Neural cell (in vitro differentiated cells): ENCODE results near the gene ARL15. TPM values are rescaled to one million over a fixed set of nuclear protein-coding genes. Genes with fewer than 3 reads are reported as not detected.

ENCODE experiments used
- H2AFZ ChIP-seq: fragments of 200-600, 300-800 bp; sonication (generic), shearing (Covaris generic); 2 replicates; pipeline ENCODE4 v1.6.0; 2014; ENCODE audit warnings: low read depth, mild to moderate bottlenecking, antibody characterized with exemption, low read length, moderate library complexity
- H3F3A ChIP-seq: fragments of 200-600 bp; shearing (Covaris generic); 2 replicates; pipeline ENCODE4 v1.6.1; 2016; ENCODE audit warnings: mild to moderate bottlenecking, moderate library complexity, mixed read lengths, antibody characterized with exemption, low read length; ENCODE audit not compliant: insufficient read depth, poor library complexity, severe bottlenecking
- H3K27ac ChIP-seq: fragments of 200-600, 300-800 bp; sonication (generic), shearing (Covaris generic); 2 replicates; pipeline ENCODE4 v1.5.1; 2014; ENCODE audit warnings: mild to moderate bottlenecking, low read length, moderate library complexity
- H3K27me3 ChIP-seq: fragments of 300-800, 200-600 bp; sonication (generic), shearing (Covaris generic); 2 replicates; pipeline ENCODE4 v1.6.0; 2014; ENCODE audit warnings: mild to moderate bottlenecking, low read depth, low read length, moderate library complexity; ENCODE audit not compliant: insufficient read depth
- H3K36me3 ChIP-seq: fragments of 300-800, 200-600 bp; sonication (generic), shearing (Covaris generic); 2 replicates; pipeline ENCODE4 v1.5.1; 2014; ENCODE audit warnings: mild to moderate bottlenecking, antibody characterized with exemption, low read length, moderate library complexity; ENCODE audit not compliant: insufficient read depth
- H3K4me2 ChIP-seq: fragments of 300-800, 200-600 bp; sonication (generic), shearing (Covaris generic); 2 replicates; pipeline ENCODE4 v1.6.0; 2014; ENCODE audit warnings: mild to moderate bottlenecking, low read length
- H3K4me3 ChIP-seq: fragments of 300-800, 200-600 bp; sonication (generic), shearing (Covaris generic); 2 replicates; pipeline ENCODE4 v1.5.1; 2014; ENCODE audit warnings: mild to moderate bottlenecking, low read length, moderate library complexity
- H3K79me2 ChIP-seq: fragments of 200-600 bp; shearing (Covaris generic); replicated peaks from 2 replicates; pipeline ENCODE4 v1.6.0; 2014; ENCODE audit warnings: mild to moderate bottlenecking, low read length, moderate library complexity; ENCODE audit not compliant: insufficient read depth
- H3K9ac ChIP-seq: fragments of 300-800, 200-600 bp; sonication (generic), shearing (Covaris generic); 2 replicates; pipeline ENCODE4 v1.6.1; 2016; ENCODE audit warnings: mild to moderate bottlenecking, low read length, mixed read lengths
- H3K9me2 ChIP-seq: fragments of 200-600 bp; shearing (Covaris generic); 2 replicates; pipeline ENCODE4 v1.6.1; 2016; ENCODE audit warnings: mild to moderate bottlenecking, low read length, mixed read lengths; ENCODE audit not compliant: insufficient read depth
- H3K9me3 ChIP-seq: fragments of 200-600, 300-800 bp; sonication (generic), shearing (Covaris generic); 2 replicates; pipeline ENCODE4 v1.6.1; 2016; ENCODE audit warnings: mild to moderate bottlenecking, mixed run types, low read length, moderate library complexity, mixed read lengths
- H4K20me1 ChIP-seq: fragments of 200-600 bp; shearing (Covaris generic); 2 replicates; pipeline ENCODE4 v1.6.1; 2016; ENCODE audit warnings: mild to moderate bottlenecking, mixed run types; ENCODE audit not compliant: insufficient read depth
- EP300 ChIP-seq: fragments of 450-650 bp; conservative IDR thresholded peaks from 2 replicates; pipeline ENCODE4 v1.6.1; 2014; ENCODE audit warnings: antibody characterized with exemption, mild to moderate bottlenecking, moderate library complexity; ENCODE audit not compliant: poor library complexity, severe bottlenecking
- EZH2 ChIP-seq: fragments of 200-600, 300-800 bp; shearing (Covaris generic), sonication (generic); IDR thresholded peaks from 2 replicates; pipeline ENCODE4 v1.6.1; 2014; ENCODE audit warnings: antibody characterized with exemption, low read length, borderline replicate concordance, mild to moderate bottlenecking; ENCODE audit not compliant: insufficient read depth, poor library complexity, severe bottlenecking
- MXI1 ChIP-seq: fragments of 450-650 bp; conservative IDR thresholded peaks from 2 replicates; pipeline ENCODE4 v1.6.1; 2014; ENCODE audit warnings: antibody characterized with exemption, mild to moderate bottlenecking; ENCODE audit not compliant: poor library complexity, severe bottlenecking
- POLR2AphosphoS5 ChIP-seq: IDR thresholded peaks from 2 replicates; pipeline ENCODE4 v1.6.1; 2012
- RAD21 ChIP-seq: fragments of 450-650 bp; conservative IDR thresholded peaks from 2 replicates; pipeline ENCODE4 v1.6.1; 2014; ENCODE audit warnings: antibody characterized with exemption, mild to moderate bottlenecking, moderate library complexity
- SMC3 ChIP-seq: fragments of 450-650 bp; conservative IDR thresholded peaks from 2 replicates; pipeline ENCODE4 v1.6.1; 2014; ENCODE audit warnings: antibody characterized with exemption, mild to moderate bottlenecking, moderate library complexity; ENCODE audit not compliant: poor library complexity
- TAF1 ChIP-seq: IDR thresholded peaks from 2 replicates; pipeline ENCODE4 v1.6.1; 2012; ENCODE audit warnings: low read depth
- polyA plus RNA-seq: library from polyadenylated mRNA; depleted of rRNA; stranded (reverse); fragments of >200 nt; gene quantifications from 2 replicates; pipeline ENCODE4 v1.2.3, GENCODE V29; 2014
- TF ChIP-seq, protein P1 (sequence below): IDR thresholded peaks from 2 replicates; pipeline ENCODE4 v1.6.1; 2012; ENCODE audit warnings: borderline replicate concordance
- TF ChIP-seq, protein P2 (sequence below): fragments of 450-650 bp; IDR thresholded peaks from 2 replicates; pipeline ENCODE4 v1.5.1; 2014; ENCODE audit warnings: antibody characterized with exemption, mild to moderate bottlenecking, moderate library complexity; ENCODE audit not compliant: poor library complexity, severe bottlenecking

Gene ARL15
- polyA plus RNA-seq, 1 donor from 2014 or later, result 51.9 TPM

DNA sequence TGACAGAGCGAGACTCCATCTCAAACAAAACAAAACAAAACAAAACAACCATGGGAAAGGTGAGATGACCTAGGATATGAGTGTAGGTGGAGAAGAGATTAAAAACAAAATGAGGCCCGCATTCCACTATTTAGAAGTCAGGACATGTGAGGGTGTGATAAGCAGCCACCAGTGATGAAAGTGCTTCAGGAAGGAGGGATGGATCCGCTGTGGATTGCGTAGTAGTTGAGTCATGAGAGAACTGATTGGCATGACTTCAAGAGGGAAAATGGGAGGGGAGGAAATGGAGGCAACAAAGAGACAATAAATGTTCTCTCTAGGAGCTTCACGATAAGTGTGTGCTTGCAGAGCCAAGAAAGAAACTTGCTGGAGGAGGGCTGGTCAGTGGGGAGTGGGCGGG lies 367.6 kb downstream of the ARL15 start:
- no peaks in the 10 kb centered on the region for H3F3A ChIP-seq
- TF ChIP-seq, protein P1, sequence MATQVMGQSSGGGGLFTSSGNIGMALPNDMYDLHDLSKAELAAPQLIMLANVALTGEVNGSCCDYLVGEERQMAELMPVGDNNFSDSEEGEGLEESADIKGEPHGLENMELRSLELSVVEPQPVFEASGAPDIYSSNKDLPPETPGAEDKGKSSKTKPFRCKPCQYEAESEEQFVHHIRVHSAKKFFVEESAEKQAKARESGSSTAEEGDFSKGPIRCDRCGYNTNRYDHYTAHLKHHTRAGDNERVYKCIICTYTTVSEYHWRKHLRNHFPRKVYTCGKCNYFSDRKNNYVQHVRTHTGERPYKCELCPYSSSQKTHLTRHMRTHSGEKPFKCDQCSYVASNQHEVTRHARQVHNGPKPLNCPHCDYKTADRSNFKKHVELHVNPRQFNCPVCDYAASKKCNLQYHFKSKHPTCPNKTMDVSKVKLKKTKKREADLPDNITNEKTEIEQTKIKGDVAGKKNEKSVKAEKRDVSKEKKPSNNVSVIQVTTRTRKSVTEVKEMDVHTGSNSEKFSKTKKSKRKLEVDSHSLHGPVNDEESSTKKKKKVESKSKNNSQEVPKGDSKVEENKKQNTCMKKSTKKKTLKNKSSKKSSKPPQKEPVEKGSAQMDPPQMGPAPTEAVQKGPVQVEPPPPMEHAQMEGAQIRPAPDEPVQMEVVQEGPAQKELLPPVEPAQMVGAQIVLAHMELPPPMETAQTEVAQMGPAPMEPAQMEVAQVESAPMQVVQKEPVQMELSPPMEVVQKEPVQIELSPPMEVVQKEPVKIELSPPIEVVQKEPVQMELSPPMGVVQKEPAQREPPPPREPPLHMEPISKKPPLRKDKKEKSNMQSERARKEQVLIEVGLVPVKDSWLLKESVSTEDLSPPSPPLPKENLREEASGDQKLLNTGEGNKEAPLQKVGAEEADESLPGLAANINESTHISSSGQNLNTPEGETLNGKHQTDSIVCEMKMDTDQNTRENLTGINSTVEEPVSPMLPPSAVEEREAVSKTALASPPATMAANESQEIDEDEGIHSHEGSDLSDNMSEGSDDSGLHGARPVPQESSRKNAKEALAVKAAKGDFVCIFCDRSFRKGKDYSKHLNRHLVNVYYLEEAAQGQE, result no peak
- TF ChIP-seq SMC3, result no peak
- TF ChIP-seq TAF1, result no peak
- TF ChIP-seq EP300, result no peak
- no peak for TF ChIP-seq EZH2
- TF ChIP-seq POLR2AphosphoS5, result no peak
- no peaks in the 10 kb centered on the region for H3K27me3 ChIP-seq
- H3K27ac ChIP-seq, result no peak overlapping the region
- no peak overlapping the region for H3K4me3 ChIP-seq
- H3K9ac ChIP-seq, result no peak overlapping the region
- no peaks in the 10 kb centered on the region for H3K79me2 ChIP-seq
- H3K36me3 ChIP-seq, result no peaks in the 10 kb centered on the region
- H2AFZ ChIP-seq, result no peak overlapping the region
- no peaks in the 10 kb centered on the region for H3K9me3 ChIP-seq
- H3K4me2 ChIP-seq, result no peak overlapping the region
- H3K9me2 ChIP-seq, result no peaks in the 10 kb centered on the region
- H4K20me1 ChIP-seq, result no peaks in the 10 kb centered on the region

DNA sequence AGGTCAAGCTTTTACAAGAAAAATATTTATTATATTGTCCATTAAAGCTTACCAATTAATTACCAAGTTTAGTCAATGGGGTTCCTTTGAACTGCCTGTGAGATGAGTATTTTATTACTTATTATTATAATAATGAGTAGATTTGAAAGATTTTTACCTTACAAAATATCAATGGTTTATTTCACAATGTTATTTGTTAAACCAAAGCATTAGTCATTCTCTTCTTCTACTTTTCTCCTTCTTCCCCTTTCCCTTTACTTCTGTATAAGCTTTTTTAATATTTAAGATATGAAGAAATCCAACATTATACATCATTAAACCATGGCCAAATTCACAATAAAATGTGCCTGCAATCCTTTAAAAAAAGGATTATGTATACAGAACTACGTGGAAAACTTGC lies 369.5 kb downstream of the ARL15 start:
- H3K27ac ChIP-seq, result no peak overlapping the region
- no peak overlapping the region for H3K4me3 ChIP-seq
- no peaks in the 10 kb centered on the region for H3K9me2 ChIP-seq
- H3K27me3 ChIP-seq, result no peaks in the 10 kb centered on the region
- no peaks in the 10 kb centered on the region for H3F3A ChIP-seq
- no peaks in the 10 kb centered on the region for H3K79me2 ChIP-seq
- no peak overlapping the region for H3K4me2 ChIP-seq
- H3K9ac ChIP-seq, result no peak overlapping the region
- TF ChIP-seq MXI1, result no peak
- no peak for TF ChIP-seq RAD21
- TF ChIP-seq, protein P2, sequence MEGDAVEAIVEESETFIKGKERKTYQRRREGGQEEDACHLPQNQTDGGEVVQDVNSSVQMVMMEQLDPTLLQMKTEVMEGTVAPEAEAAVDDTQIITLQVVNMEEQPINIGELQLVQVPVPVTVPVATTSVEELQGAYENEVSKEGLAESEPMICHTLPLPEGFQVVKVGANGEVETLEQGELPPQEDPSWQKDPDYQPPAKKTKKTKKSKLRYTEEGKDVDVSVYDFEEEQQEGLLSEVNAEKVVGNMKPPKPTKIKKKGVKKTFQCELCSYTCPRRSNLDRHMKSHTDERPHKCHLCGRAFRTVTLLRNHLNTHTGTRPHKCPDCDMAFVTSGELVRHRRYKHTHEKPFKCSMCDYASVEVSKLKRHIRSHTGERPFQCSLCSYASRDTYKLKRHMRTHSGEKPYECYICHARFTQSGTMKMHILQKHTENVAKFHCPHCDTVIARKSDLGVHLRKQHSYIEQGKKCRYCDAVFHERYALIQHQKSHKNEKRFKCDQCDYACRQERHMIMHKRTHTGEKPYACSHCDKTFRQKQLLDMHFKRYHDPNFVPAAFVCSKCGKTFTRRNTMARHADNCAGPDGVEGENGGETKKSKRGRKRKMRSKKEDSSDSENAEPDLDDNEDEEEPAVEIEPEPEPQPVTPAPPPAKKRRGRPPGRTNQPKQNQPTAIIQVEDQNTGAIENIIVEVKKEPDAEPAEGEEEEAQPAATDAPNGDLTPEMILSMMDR, result no peak
- TF ChIP-seq EP300, result no peak
- no peak for TF ChIP-seq EZH2
- TF ChIP-seq, protein P1, result no peak
- TF ChIP-seq SMC3, result no peak
- TF ChIP-seq POLR2AphosphoS5, result no peak
- TF ChIP-seq TAF1, result no peak
- no peaks in the 10 kb centered on the region for H3K9me3 ChIP-seq
- H4K20me1 ChIP-seq, result no peaks in the 10 kb centered on the region
- H2AFZ ChIP-seq, result no peak overlapping the region
- no peaks in the 10 kb centered on the region for H3K36me3 ChIP-seq
